DMS153 treated with DMSO at 0.1 percent for 48 hours (cell line): Measurements from ENCODE around the gene BAZ1B.
"Not testable (repeated sequence)": the region's sequence is repeated elsewhere in the genome, so short reads cannot be mapped to it uniquely, and the experiment has no call there.

Experiments used
- DNase-seq: peaks from one replicate; lab custom pipeline; 2025; ENCODE audit not compliant: unreplicated experiment; lab: John Stamatoyannopoulos, UW

BAZ1B gene

GRCh38 chr7:73429622-73430505 lies 92.2 kb downstream of the BAZ1B start:
- DNase-seq, result no peak

GRCh38 chr7:73429215-73429614 lies 92.9 kb downstream of the BAZ1B start:
- peak; percentile 69 for DNase-seq

- no peak for DNase-seq
Measured at GRCh38 chr7:73427902-73428787, 93.9 kb downstream of the BAZ1B start.

GRCh38 chr7:73426016-73426415 lies 96.1 kb downstream of the BAZ1B start:
- no peak for DNase-seq

GRCh38 chr7:73425356-73425983 lies 96.6 kb downstream of the BAZ1B start:
- no peak for DNase-seq

- no peak for DNase-seq
Measured at GRCh38 chr7:73424489-73424885, 97.6 kb downstream of the BAZ1B start.

GRCh38 chr7:73423519-73424488 lies 98.3 kb downstream of the BAZ1B start:
- no peak for DNase-seq

- DNase-seq, result not testable (repeated sequence)
Measured at GRCh38 chr7:73420610-73421009, 101.5 kb downstream of the BAZ1B start.

GRCh38 chr7:73420016-73420415 lies 102.1 kb downstream of the BAZ1B start:
- DNase-seq, result peak; percentile 31

- no peak for DNase-seq
Measured at GRCh38 chr7:73418113-73418703, 103.9 kb downstream of the BAZ1B start.

- not testable (repeated sequence) for DNase-seq
Measured at GRCh38 chr7:73410541-73411131, 111.5 kb downstream of the BAZ1B start.

GRCh38 chr7:73404860-73405259 lies 117.2 kb downstream of the BAZ1B start:
- not testable (repeated sequence) for DNase-seq

GRCh38 chr7:73399185-73400050 lies 122.7 kb downstream of the BAZ1B start:
- DNase-seq, result peak; percentile 7

- no peak for DNase-seq
Measured at GRCh38 chr7:73397521-73398281, 124.4 kb downstream of the BAZ1B start.

GRCh38 chr7:73395538-73396503 lies 126.3 kb downstream of the BAZ1B start:
- DNase-seq, result no peak

- no peak for DNase-seq
Measured at GRCh38 chr7:73394422-73394821, 127.7 kb downstream of the BAZ1B start.

GRCh38 chr7:73391396-73391795 lies 130.7 kb downstream of the BAZ1B start:
- DNase-seq, result no peak
